Osteocyte (in vitro differentiated cells): ENCODE measurements around the gene IFT22. TPM values are rescaled to one million over a fixed set of nuclear protein-coding genes. Genes with fewer than 3 reads are reported as not detected.

Source experiments
- DNase-seq: peaks from one replicate; pipeline ENCODE4 v3.0.0; 2021; ENCODE audit warnings: mixed read lengths; ENCODE audit not compliant: unreplicated experiment; ENCODE audit errors: extremely low spot score
- H3K27ac Mint-ChIP-seq: one replicate; pipeline ENCODE4 v1.8.0; 2021; ENCODE audit warnings: mild to moderate bottlenecking, mixed read lengths; ENCODE audit not compliant: unreplicated experiment
- H3K27me3 Mint-ChIP-seq: one replicate; pipeline ENCODE4 v1.8.0; 2021; ENCODE audit warnings: mixed read lengths; ENCODE audit not compliant: unreplicated experiment
- H3K36me3 Mint-ChIP-seq: one replicate; pipeline ENCODE4 v1.8.0; 2021; ENCODE audit warnings: mixed read lengths; ENCODE audit not compliant: unreplicated experiment
- H3K4me1 Mint-ChIP-seq: one replicate; pipeline ENCODE4 v1.8.0; 2021; ENCODE audit warnings: mixed read lengths; ENCODE audit not compliant: unreplicated experiment
- H3K4me3 Mint-ChIP-seq: one replicate; pipeline ENCODE4 v1.8.0; 2021; ENCODE audit warnings: mild to moderate bottlenecking, moderate library complexity, mixed read lengths; ENCODE audit not compliant: unreplicated experiment
- H3K9me3 Mint-ChIP-seq: one replicate; pipeline ENCODE4 v1.8.0; 2021; ENCODE audit warnings: mixed read lengths; ENCODE audit not compliant: unreplicated experiment
- total RNA-seq: library from RNA; stranded (reverse); gene quantifications from 2 replicates; pipeline ENCODE4 v1.2.1, GENCODE V29; 2021
- TF ChIP-seq, protein P1 (sequence below): fragments of 200-600 bp; sonication (generic); IDR thresholded peaks from 2 replicates; pipeline ENCODE4 v1.5.0; 2021; ENCODE audit warnings: antibody characterized with exemption, mild to moderate bottlenecking, moderate library complexity

IFT22 gene
- total RNA-seq, 1 donor from 2014 or later: 29.3 TPM

DNA sequence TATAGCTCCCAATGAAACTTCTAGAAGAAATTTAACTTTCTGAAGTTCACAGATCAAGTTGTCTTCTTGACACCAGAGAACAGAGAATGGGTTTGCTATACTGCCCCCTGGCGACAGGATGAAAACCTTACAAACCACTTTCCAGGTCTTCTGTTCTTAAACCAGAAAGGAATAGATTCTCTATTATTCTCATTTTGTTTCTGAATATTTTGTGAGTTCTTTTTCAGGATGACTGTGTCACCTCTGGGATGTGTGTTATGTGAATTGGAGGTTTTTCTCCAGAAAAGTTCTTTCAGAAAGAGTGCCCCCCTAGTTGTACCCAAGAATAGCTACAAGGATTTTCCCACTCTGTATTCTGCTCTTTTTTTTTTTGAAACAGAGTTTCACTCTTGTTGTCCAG is 6.3 kb downstream of the IFT22 start:
- H3K9me3 Mint-ChIP-seq: peaks cover 3% of the 10 kb centered on the region
- H3K4me3 Mint-ChIP-seq: no peak overlapping the region
- H3K27me3 Mint-ChIP-seq: no peaks in the 10 kb centered on the region
- H3K36me3 Mint-ChIP-seq: peaks cover 19% of the 10 kb centered on the region
- no peaks in the 10 kb centered on the region for H3K4me1 Mint-ChIP-seq
- no peak for DNase-seq
- H3K27ac Mint-ChIP-seq: no peak overlapping the region
- TF ChIP-seq, protein P1, sequence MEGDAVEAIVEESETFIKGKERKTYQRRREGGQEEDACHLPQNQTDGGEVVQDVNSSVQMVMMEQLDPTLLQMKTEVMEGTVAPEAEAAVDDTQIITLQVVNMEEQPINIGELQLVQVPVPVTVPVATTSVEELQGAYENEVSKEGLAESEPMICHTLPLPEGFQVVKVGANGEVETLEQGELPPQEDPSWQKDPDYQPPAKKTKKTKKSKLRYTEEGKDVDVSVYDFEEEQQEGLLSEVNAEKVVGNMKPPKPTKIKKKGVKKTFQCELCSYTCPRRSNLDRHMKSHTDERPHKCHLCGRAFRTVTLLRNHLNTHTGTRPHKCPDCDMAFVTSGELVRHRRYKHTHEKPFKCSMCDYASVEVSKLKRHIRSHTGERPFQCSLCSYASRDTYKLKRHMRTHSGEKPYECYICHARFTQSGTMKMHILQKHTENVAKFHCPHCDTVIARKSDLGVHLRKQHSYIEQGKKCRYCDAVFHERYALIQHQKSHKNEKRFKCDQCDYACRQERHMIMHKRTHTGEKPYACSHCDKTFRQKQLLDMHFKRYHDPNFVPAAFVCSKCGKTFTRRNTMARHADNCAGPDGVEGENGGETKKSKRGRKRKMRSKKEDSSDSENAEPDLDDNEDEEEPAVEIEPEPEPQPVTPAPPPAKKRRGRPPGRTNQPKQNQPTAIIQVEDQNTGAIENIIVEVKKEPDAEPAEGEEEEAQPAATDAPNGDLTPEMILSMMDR: peak; percentile 61

DNA sequence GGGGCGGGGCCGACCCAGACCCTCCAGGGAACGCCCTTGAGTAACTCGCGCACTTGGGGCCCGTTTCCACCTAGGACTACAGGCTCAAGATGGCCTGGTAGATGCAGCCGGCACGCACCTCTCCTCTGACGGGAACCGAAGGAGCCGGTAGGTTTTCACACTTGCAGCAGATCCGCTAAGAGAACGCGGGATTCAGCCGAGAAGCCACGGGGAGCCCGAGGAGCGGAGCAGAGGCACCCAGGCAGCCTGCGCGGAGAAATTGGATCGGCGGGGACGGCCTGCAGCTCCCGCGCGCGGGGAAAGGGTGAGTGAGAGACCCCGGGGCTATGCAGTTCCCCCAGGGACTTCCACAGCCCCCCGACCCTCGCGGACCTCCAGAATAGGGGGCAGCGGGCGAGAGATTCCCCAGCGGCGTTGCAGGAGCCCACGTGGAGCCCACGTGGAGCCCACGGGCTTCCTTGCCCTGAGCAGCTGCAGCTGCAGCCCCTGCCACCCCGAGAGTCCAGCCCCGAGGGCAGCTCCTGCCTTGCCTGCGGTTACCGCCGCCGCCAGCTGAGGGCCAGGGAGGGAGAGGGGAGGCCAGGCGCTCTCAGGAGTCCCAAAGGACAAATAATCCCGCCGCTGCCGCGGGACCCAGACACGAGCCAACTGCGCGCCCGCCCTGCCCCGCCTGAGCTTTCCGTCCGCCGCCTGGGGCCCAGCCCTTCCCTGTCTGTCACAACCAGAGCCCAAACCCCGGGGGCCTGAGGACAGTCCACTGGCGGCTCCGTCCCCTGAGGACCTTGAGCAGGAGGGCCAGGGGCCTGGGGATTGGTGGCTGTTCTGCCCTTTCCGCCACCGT is 13.1 kb downstream of the IFT22 start:
- TF ChIP-seq, protein P1: no peak
- no peak for DNase-seq
- peaks cover 16% of the 10 kb centered on the region for H3K9me3 Mint-ChIP-seq
- peaks cover 4% of the 10 kb centered on the region for H3K4me1 Mint-ChIP-seq
- no peak overlapping the region for H3K27ac Mint-ChIP-seq
- peak overlapping the region; percentile 72 for H3K4me3 Mint-ChIP-seq
- H3K27me3 Mint-ChIP-seq: peaks cover 24% of the 10 kb centered on the region
- H3K36me3 Mint-ChIP-seq: no peaks in the 10 kb centered on the region

DNA sequence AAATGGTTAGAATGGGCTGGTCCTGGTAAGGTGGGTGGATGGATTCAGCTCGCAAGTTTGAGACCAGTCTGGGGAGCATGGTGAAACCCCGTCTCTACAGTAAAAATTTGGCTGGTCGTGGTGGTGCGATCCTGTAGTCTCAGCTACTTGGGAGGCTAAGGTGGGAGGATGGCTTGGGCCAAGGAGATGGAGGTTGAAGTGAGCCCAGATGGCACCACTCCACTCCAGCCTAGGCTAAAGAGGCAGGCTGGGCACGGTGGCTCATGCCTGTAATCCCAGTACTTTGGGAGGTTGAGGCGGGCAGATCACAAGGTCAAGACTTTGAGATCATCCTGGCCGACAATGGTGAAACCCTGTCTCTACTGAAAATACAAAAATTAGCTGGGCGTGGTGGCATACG is 15.3 kb downstream of the IFT22 start:
- no peak overlapping the region for H3K27ac Mint-ChIP-seq
- no peak overlapping the region for H3K4me3 Mint-ChIP-seq
- DNase-seq: no peak
- TF ChIP-seq, protein P1: no peak
- peaks cover 4% of the 10 kb centered on the region for H3K4me1 Mint-ChIP-seq
- H3K36me3 Mint-ChIP-seq: no peaks in the 10 kb centered on the region
- H3K27me3 Mint-ChIP-seq: peaks cover 32% of the 10 kb centered on the region
- peaks cover 16% of the 10 kb centered on the region for H3K9me3 Mint-ChIP-seq

DNA sequence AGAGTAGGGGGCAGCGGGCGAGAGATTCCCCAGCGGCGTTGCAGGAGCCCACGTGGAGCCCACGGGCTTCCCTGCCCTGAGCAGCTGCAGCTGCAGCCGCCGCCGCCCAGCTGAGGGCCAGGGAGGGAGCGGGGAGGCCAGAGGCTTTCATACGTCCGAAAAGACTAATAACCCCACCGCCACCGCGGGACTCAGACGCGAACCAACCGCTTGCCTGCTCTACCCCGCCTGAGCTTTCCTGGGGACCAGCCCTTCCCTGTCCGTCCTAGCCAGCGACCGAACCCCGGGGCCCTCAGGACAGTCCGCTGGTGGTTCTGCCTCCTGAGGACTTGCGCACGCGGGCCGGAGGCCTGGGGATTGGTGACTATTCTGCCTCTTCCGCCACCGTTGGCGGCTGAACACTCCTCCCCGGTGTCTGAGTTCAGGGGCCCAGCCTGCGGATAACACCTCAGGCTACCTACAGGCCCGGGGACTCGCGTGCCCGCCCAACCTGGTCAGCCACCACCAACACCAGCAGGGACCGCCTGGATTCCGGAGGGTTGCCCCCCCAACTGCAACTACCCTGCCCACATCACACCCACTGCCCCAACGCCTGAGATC is 18.4 kb downstream of the IFT22 start:
- Mint-ChIP-seq H3K27ac (no peak overlapping the region), H3K36me3 (peaks cover 4% of the 10 kb centered on the region), H3K4me1 (peaks cover 13% of the 10 kb centered on the region), H3K27me3 (peaks cover 51% of the 10 kb centered on the region), H3K4me3 (no peak overlapping the region), H3K9me3 (peaks cover 19% of the 10 kb centered on the region)
- TF ChIP-seq, protein P1: no peak
- DNase-seq: no peak

DNA sequence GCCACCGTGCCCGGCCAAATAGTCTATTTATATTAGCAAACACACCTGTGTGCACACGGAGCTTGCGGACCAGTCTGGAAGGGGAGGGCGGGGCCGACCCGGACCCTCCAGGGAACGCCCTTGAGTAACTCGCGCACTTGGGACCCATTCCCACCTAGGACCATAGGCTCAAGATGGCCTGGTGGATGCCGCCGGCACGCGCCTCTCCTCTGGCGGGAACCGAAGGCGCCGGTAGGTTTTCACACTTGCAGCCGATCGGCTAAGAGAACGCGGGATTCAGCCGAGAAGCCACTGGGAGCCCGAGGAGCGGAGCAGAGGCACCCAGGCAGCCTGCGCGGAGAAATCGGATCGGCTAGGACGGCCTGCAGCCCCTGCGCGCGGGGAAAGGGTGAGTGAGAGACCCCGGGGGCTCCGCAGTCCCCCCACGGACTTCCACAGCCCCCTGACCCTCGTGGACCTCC is 18.9 kb downstream of the IFT22 start:
- H3K4me3 Mint-ChIP-seq: no peak overlapping the region
- peaks cover 51% of the 10 kb centered on the region for H3K27me3 Mint-ChIP-seq
- TF ChIP-seq, protein P1: no peak
- H3K4me1 Mint-ChIP-seq: peaks cover 10% of the 10 kb centered on the region
- DNase-seq: no peak
- H3K36me3 Mint-ChIP-seq: peaks cover 4% of the 10 kb centered on the region
- peaks cover 19% of the 10 kb centered on the region for H3K9me3 Mint-ChIP-seq
- no peak overlapping the region for H3K27ac Mint-ChIP-seq
